CD14-positive monocyte (primary cell): ENCODE data around the gene SCAMP3. TPM values are rescaled to one million over a fixed set of nuclear protein-coding genes. Genes with fewer than 3 reads are reported as not detected.

Experiments used
- DNase-seq, 3 donors: peaks; one replicate each; pipeline ENCODE4 v3.0.0-alpha.2; 2011 to 2022
- H2AFZ ChIP-seq: 2 replicates; pipeline ENCODE4 v1.6.0; 2012; ENCODE audit warnings: mild to moderate bottlenecking, low read depth, low read length, inconsistent platforms; ENCODE audit not compliant: insufficient read depth, poor library complexity, severe bottlenecking
- H3K27ac ChIP-seq, 2 donors: 1 replicate in 1 of 2; 2 replicates in 1 of 2; pipeline ENCODE4 v1.5.1; 2012 to 2013; ENCODE audit warnings: low read length in 2 of 2, control low read depth in 1 of 2, inconsistent platforms in 1 of 2, low read depth in 1 of 2, mild to moderate bottlenecking in 1 of 2
- H3K27me3 ChIP-seq, 2 donors: one replicate each; pipeline versions ENCODE4 v1.6.0 to v1.6.1; 2011 to 2013; ENCODE audit warnings: low read length in 2 of 2; ENCODE audit not compliant: control insufficient read depth in 2 of 2, insufficient read depth in 2 of 2
- H3K36me3 ChIP-seq, 2 donors: replicated peaks in 1 of 2; 1 replicate in 1 of 2; 2 replicates in 1 of 2; pipeline versions ENCODE4 v1.5.1 to v1.6.1; 2012 to 2013; ENCODE audit warnings: low read length in 2 of 2, control low read depth in 1 of 2, inconsistent platforms in 1 of 2, mild to moderate bottlenecking in 1 of 2; ENCODE audit not compliant: insufficient read depth in 2 of 2, control insufficient read depth in 1 of 2
- H3K4me1 ChIP-seq, 2 donors: 1 replicate in 1 of 2; 2 replicates in 1 of 2; pipeline versions ENCODE4 v1.5.1 to v1.6.1; 2012 to 2013; ENCODE audit warnings: low read length in 2 of 2, control low read depth in 1 of 2, inconsistent platforms in 1 of 2, mild to moderate bottlenecking in 1 of 2, moderate library complexity in 1 of 2; ENCODE audit not compliant: insufficient read depth in 2 of 2, control insufficient read depth in 1 of 2
- H3K4me2 ChIP-seq: replicated peaks from 2 replicates; pipeline ENCODE3; 2012; ENCODE audit warnings: low read length, moderate library complexity, mild to moderate bottlenecking; ENCODE audit not compliant: poor library complexity, severe bottlenecking; ENCODE audit errors: extremely low read depth
- H3K4me3 ChIP-seq, 3 experiments: fragments of 200-600 bp in 1 of 3; sonication (generic) in 1 of 3; replicated peaks in 1 of 3; 1 replicate in 2 of 3; 2 replicates in 1 of 3; pipeline ENCODE4 v1.5.1; 2011 to 2013; ENCODE audit warnings: low read length in 3 of 3, mild to moderate bottlenecking in 3 of 3, control low read depth in 2 of 3, low read depth in 2 of 3, inconsistent platforms in 1 of 3, moderate library complexity in 1 of 3
- H3K79me2 ChIP-seq: 2 replicates; pipeline ENCODE4 v1.6.0; 2012; ENCODE audit warnings: mild to moderate bottlenecking, control low read depth, inconsistent platforms, low read length, moderate library complexity; ENCODE audit not compliant: insufficient read depth
- H3K9ac ChIP-seq: 2 replicates; pipeline ENCODE4 v1.6.0; 2017; ENCODE audit warnings: low read length, mild to moderate bottlenecking; ENCODE audit not compliant: insufficient read depth, poor library complexity, severe bottlenecking
- H3K9me3 ChIP-seq, 2 donors: replicated peaks in 1 of 2; 1 replicate in 1 of 2; 2 replicates in 1 of 2; pipeline versions ENCODE4 v1.5.1 to v1.6.1; 2012 to 2013; ENCODE audit warnings: low read length in 2 of 2, control low read depth in 1 of 2; ENCODE audit not compliant: control insufficient read depth in 1 of 2, insufficient read depth in 1 of 2
- H4K20me1 ChIP-seq: 2 replicates; pipeline ENCODE4 v1.6.0; 2012; ENCODE audit warnings: mild to moderate bottlenecking, low read length, control low read depth, moderate library complexity; ENCODE audit not compliant: insufficient read depth
- H3K27ac Mint-ChIP-seq, 7 donors: one replicate each; pipeline ENCODE4 v1.8.0; 2020; ENCODE audit warnings: mild to moderate bottlenecking in 7 of 7, mixed read lengths in 7 of 7, moderate library complexity in 6 of 7, inconsistent platforms in 2 of 7
- H3K27me3 Mint-ChIP-seq, 3 donors: one replicate each; pipeline ENCODE4 v1.8.0; 2021 to 2022; ENCODE audit warnings: low read depth in 3 of 3, mild to moderate bottlenecking in 3 of 3, mixed read lengths in 3 of 3, moderate library complexity in 3 of 3, inconsistent platforms in 1 of 3
- H3K36me3 Mint-ChIP-seq, 2 donors: one replicate each; pipeline ENCODE4 v1.8.0; 2020; ENCODE audit warnings: mixed read lengths in 2 of 2, inconsistent platforms in 1 of 2, mild to moderate bottlenecking in 1 of 2
- H3K4me1 Mint-ChIP-seq: one replicate; pipeline ENCODE4 v1.8.0; 2020; ENCODE audit warnings: mild to moderate bottlenecking, mixed read lengths
- H3K4me3 Mint-ChIP-seq, 2 donors: one replicate each; pipeline ENCODE4 v1.8.0; 2020; ENCODE audit warnings: mild to moderate bottlenecking in 2 of 2, mixed read lengths in 2 of 2, moderate library complexity in 1 of 2
- H3K9me3 Mint-ChIP-seq, 7 donors: one replicate each; pipeline ENCODE4 v1.8.0; 2020 to 2022; ENCODE audit warnings: mixed read lengths in 7 of 7, mild to moderate bottlenecking in 6 of 7, moderate library complexity in 6 of 7, inconsistent platforms in 2 of 7
- WGBS: methylation state at CpG from one replicate; pipeline ENCODE4 v1.1.5; 2013; ENCODE audit warnings: missing lambda C conversion rate; ENCODE audit not compliant: insufficient coverage; 5-methylcytosine and 5-hydroxymethylcytosine counted together
- intact Hi-C, 2 donors: fragments of 100-400 bp; cut with micrococcal nuclease; formaldehyde crosslinking; loops; one replicate each; pipeline versions ENCODE4 v1.15.0 to v1.15.1; 2023
- polyA plus RNA-seq, 3 donors: library from polyadenylated mRNA; depleted of rRNA in 1 of 3; unstranded in 2 of 3; stranded (reverse) in 1 of 3; fragments of 300-500 nt in 2 of 3; fragments of >200 nt in 1 of 3; fragmentation: Illumina TruSeq in 2 of 3; gene quantifications; 1 replicate in 2 of 3; 2 replicates in 1 of 3; pipeline ENCODE4 v1.2.3, GENCODE V29; 2012 to 2021
- TF ChIP-seq, protein P1 (sequence below): fragments of 200-600 bp; IDR thresholded peaks from one replicate; pipeline ENCODE4 v1.8.0; 2022; ENCODE audit warnings: antibody characterized with exemption, mild to moderate bottlenecking

The SCAMP3 gene
- polyA plus RNA-seq, 3 donors = 54.9 to 69.8 (median 64.9) TPM

DNA sequence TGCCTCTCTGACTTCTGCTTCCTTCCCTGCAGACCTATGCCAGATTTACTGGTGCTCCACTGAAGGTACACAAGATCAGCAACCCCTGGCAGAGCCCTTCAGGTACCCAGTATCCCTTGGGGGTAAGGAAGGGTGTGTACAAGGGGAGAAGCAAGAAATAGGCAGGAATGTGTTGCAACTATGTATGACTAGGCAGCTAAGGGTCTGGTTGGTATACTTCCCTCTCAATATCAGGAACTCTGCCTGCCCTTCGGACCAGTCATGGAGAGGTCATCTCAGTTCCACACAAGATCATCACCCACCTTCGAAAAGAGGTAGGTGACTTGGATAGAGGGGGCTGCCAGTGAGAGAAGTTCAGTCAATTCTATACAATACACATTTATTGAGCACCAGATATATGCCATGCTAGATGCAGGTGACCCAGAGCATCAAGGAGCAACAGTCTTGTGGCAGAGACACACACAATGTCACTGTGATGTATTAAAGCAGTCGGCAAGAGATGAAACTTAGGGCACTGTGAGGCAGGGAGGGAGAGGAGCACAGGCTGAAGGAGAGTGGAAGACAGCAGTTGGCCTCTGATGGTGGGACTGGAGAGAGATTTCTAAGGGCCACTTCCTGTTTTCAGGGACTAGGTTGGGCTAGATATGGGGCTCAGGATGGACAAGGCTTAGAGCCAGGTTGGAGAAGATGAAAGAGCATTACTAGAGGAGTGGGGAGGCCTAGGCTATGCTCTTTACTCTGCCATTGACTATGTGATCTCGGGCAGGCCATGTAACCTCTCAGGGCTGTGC is 51.7 kb downstream of the SCAMP3 start:
- WGBS = 63% methylated on average over 1 of the region's 4 CpGs
- Histone ChIP-seq H3K79me2 (peaks cover 24% of the 10 kb centered on the region), H3K4me2 (peak overlapping the region; percentile 93), H3K4me3 (peak overlapping the region in 2 of 3 experiments; percentile 8 to 90), H3K9ac (peak overlapping the region; percentile 51), H3K27ac (peak overlapping the region; percentile 62 to 98), H4K20me1 (no peaks in the 10 kb centered on the region), H3K27me3 (no peaks in the 10 kb centered on the region), H3K4me1 (peaks cover 56 to 67% of the 10 kb centered on the region in 2 donors), H3K9me3 (no peaks in the 10 kb centered on the region), H3K36me3 (peaks cover 4 to 6% of the 10 kb centered on the region in 2 donors), H2AFZ (no peak overlapping the region)
- H3K27me3 Mint-ChIP-seq = no peaks in the 10 kb centered on the region
- H3K36me3 Mint-ChIP-seq = peaks cover 17 to 28% of the 10 kb centered on the region in 2 donors
- TF ChIP-seq, protein P1, sequence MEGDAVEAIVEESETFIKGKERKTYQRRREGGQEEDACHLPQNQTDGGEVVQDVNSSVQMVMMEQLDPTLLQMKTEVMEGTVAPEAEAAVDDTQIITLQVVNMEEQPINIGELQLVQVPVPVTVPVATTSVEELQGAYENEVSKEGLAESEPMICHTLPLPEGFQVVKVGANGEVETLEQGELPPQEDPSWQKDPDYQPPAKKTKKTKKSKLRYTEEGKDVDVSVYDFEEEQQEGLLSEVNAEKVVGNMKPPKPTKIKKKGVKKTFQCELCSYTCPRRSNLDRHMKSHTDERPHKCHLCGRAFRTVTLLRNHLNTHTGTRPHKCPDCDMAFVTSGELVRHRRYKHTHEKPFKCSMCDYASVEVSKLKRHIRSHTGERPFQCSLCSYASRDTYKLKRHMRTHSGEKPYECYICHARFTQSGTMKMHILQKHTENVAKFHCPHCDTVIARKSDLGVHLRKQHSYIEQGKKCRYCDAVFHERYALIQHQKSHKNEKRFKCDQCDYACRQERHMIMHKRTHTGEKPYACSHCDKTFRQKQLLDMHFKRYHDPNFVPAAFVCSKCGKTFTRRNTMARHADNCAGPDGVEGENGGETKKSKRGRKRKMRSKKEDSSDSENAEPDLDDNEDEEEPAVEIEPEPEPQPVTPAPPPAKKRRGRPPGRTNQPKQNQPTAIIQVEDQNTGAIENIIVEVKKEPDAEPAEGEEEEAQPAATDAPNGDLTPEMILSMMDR = no peak
- peak; percentile 85 to 95 (median 93) for DNase-seq
- H3K4me3 Mint-ChIP-seq = peak overlapping the region; percentile 63 to 91
- peaks cover 0 to 1% (median 0%) of the 10 kb centered on the region in 7 donors for H3K9me3 Mint-ChIP-seq
- intact Hi-C loops = no loop called here
- peak overlapping the region; percentile 97 to 100 (median 99) for H3K27ac Mint-ChIP-seq
- peaks cover 56% of the 10 kb centered on the region for H3K4me1 Mint-ChIP-seq

DNA sequence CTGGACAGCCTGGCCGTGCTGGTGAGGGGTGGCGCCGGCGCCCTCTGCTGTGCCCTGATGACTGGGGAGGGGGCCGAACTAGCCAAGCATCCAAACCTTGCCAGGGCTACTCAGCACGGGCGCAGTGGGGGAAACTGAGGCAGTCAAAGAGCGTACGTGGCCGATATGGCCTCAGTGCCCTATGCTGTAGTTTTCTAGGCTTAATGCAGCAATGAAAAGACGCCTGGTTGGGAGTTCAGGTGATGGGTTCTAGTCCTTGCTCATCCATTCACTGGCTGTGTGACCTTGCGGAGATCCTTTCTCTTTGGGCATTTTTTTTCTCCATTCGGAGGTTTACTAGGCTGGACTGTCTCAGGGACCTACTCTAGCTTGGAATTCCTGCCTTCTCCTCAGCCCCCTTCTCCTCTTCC is 52.8 kb downstream of the SCAMP3 start:
- Histone ChIP-seq H3K9me3 (no peaks in the 10 kb centered on the region), H3K27me3 (no peaks in the 10 kb centered on the region), H3K4me1 (peaks cover 52 to 55% of the 10 kb centered on the region in 2 donors), H4K20me1 (no peaks in the 10 kb centered on the region), H2AFZ (peak overlapping the region; percentile 75), H3K9ac (peak overlapping the region; percentile 99), H3K4me2 (peak overlapping the region; percentile 93), H3K79me2 (peaks cover 24% of the 10 kb centered on the region), H3K4me3 (peak overlapping the region; percentile 90 to 94 (median 92)), H3K36me3 (peaks cover 4 to 6% of the 10 kb centered on the region in 2 donors), H3K27ac (peak overlapping the region; percentile 98 to 100)
- no peaks in the 10 kb centered on the region for H3K27me3 Mint-ChIP-seq
- peak overlapping the region; percentile 83 to 89 for H3K4me3 Mint-ChIP-seq
- peak overlapping the region; percentile 97 to 100 (median 99) for H3K27ac Mint-ChIP-seq
- TF ChIP-seq, protein P1 = no peak
- intact Hi-C loops = loop anchor here (5.0 kb wide), 2 partner anchors 33 to 98 kb away; partner anchors contain the start of gene FDPS (in 1 of the 2)
- peaks cover 47% of the 10 kb centered on the region for H3K4me1 Mint-ChIP-seq
- H3K9me3 Mint-ChIP-seq = peaks cover 0 to 1% (median 0%) of the 10 kb centered on the region in 7 donors
- WGBS = 0% methylated on average over 10 of the region's 13 CpGs
- H3K36me3 Mint-ChIP-seq = peaks cover 14 to 23% of the 10 kb centered on the region in 2 donors
- no peak for DNase-seq
